Calu3 (cell line): ENCODE data around the gene TEAD1. TPM values are rescaled to one million over a fixed set of nuclear protein-coding genes. Genes with fewer than 3 reads are reported as not detected.

ENCODE experiments used
- BruUV-seq: library from RNA; stranded (reverse); fragments of 400-500 nt; replicated peaks from 2 replicates; lab custom pipeline; 2021; lab: Mats Ljungman, UMichigan
- CTCF ChIA-PET: fragments of 300-600 bp; sonication (Branson Sonifier 250); formaldehyde crosslinking; loops from one replicate; lab custom pipeline; 2022; ENCODE audit warnings: antibody characterized with exemption; lab: Charles Lee
- DNase-seq: peaks from one replicate; pipeline ENCODE4 v3.0.0; 2022
- H3K27ac Mint-ChIP-seq: one replicate; pipeline ENCODE4 v1.8.0; 2022; ENCODE audit warnings: mixed read lengths; ENCODE audit not compliant: unreplicated experiment
- H3K27me3 Mint-ChIP-seq: one replicate; pipeline ENCODE4 v1.8.0; 2022; ENCODE audit warnings: mixed read lengths; ENCODE audit not compliant: unreplicated experiment
- H3K36me3 Mint-ChIP-seq: one replicate; pipeline ENCODE4 v1.8.0; 2022; ENCODE audit warnings: mild to moderate bottlenecking, moderate library complexity, mixed read lengths; ENCODE audit not compliant: insufficient read depth, unreplicated experiment
- H3K4me1 Mint-ChIP-seq: one replicate; pipeline ENCODE4 v1.8.0; 2022; ENCODE audit warnings: mild to moderate bottlenecking, low read depth, mixed read lengths; ENCODE audit not compliant: unreplicated experiment
- H3K4me3 Mint-ChIP-seq: one replicate; pipeline ENCODE4 v1.8.0; 2022; ENCODE audit warnings: mild to moderate bottlenecking, low read depth, moderate library complexity, mixed read lengths; ENCODE audit not compliant: unreplicated experiment
- H3K9me3 Mint-ChIP-seq: one replicate; pipeline ENCODE4 v1.8.0; 2022; ENCODE audit warnings: low read depth, mixed read lengths; ENCODE audit not compliant: unreplicated experiment
- intact Hi-C: fragments of 100-400 bp; cut with micrococcal nuclease; formaldehyde crosslinking; loops from one replicate; pipeline ENCODE4 v1.10.0; 2022; ENCODE audit not compliant: unreplicated experiment
- total RNA-seq: library from RNA; stranded (reverse); gene quantifications from 2 replicates; pipeline ENCODE4 v1.2.3, GENCODE V29; 2022
- TF ChIP-seq, protein P1 (sequence below): fragments of 200-600 bp; IDR thresholded peaks from one replicate; pipeline ENCODE4 v1.8.0; 2022; ENCODE audit warnings: antibody characterized with exemption; ENCODE audit not compliant: unreplicated experiment

The TEAD1 gene
- total RNA-seq, 1 experiment from 2014 or later, result 104 TPM

DNA sequence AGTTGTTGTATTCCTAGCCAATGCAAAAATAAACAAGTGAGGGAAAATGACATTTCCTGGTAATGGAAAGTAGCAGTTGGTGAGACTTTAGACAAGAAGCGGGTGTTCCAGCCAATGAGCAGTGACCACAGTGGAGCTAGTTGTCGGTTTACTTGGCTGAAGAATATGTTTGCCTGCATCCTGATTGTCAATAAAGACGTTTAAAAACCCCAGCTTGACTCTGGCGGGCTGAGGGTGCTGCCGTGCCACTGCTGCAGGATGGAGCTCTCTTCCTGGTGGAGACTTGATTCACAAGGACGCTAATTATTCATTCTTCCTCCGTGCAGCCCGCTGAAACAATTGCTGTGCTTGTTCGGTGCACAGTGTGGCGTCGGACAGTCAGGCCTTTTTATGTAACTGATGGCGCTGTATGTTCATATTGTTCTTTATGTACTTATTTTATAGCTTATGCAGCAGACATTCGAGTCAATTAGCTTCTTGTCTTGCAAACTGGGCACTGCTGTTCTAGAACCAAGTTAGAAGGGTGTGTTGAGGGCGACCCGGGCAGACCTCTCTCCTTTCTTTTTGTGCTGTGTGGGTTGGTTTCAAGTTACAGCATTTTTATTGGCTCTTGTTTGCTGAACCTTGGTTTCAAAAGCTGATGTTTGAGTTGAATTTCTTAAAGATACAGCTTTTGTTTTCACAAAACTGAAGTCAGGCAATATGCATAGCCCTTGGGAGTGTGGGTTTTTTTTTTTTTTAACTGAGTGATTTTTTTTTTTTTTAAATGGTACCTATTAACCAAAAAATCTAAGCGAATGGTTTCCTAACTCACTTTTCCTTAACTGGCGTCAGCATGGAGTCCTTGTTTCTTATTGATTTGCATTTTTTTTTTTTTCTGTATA lies 153.9 kb downstream of the TEAD1 start:
- Mint-ChIP-seq H3K9me3 (no peaks in the 10 kb centered on the region), H3K4me3 (peak overlapping the region; percentile 79), H3K36me3 (peaks cover 19% of the 10 kb centered on the region), H3K4me1 (peaks cover 67% of the 10 kb centered on the region), H3K27ac (peak overlapping the region; percentile 89), H3K27me3 (no peaks in the 10 kb centered on the region)
- DNase-seq, result peak; percentile 47
- intact Hi-C loops, result loop anchor here (1.0 to 5.0 kb wide), 2 partner anchors 26 to 59 kb away; no protein-coding TSS in a partner anchor
- no TSS peak for BruUV-seq
- CTCF ChIA-PET, result interaction anchor here (0.7 to 2.7 kb wide), 12 partner anchors 13 to 229 kb away, joined by 3 to 13 read pairs (median 6); no protein-coding TSS in a partner anchor
- TF ChIP-seq, protein P1, sequence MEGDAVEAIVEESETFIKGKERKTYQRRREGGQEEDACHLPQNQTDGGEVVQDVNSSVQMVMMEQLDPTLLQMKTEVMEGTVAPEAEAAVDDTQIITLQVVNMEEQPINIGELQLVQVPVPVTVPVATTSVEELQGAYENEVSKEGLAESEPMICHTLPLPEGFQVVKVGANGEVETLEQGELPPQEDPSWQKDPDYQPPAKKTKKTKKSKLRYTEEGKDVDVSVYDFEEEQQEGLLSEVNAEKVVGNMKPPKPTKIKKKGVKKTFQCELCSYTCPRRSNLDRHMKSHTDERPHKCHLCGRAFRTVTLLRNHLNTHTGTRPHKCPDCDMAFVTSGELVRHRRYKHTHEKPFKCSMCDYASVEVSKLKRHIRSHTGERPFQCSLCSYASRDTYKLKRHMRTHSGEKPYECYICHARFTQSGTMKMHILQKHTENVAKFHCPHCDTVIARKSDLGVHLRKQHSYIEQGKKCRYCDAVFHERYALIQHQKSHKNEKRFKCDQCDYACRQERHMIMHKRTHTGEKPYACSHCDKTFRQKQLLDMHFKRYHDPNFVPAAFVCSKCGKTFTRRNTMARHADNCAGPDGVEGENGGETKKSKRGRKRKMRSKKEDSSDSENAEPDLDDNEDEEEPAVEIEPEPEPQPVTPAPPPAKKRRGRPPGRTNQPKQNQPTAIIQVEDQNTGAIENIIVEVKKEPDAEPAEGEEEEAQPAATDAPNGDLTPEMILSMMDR, result no peak

DNA sequence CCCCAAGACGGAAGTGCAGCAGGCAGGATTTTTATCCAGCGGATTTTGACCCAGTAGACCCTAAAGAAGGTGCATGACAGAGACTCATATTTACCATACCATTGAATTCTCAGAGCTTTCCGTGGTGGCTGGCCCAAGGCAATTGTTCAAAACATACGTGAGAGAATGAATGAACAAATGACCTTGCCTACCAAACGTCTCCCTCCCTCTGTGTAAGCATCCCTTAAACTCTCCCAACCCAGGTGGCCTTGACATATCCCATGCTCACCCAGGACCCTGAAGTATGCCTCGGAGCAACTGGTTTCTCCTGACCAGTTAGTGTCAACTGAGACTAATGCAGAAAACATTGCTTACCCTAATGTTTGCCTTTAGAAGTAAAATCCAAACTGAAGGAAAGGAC lies 154.9 kb downstream of the TEAD1 start:
- Mint-ChIP-seq H3K9me3 (no peaks in the 10 kb centered on the region), H3K4me3 (peak overlapping the region; percentile 79), H3K36me3 (peaks cover 19% of the 10 kb centered on the region), H3K4me1 (peaks cover 77% of the 10 kb centered on the region), H3K27me3 (no peaks in the 10 kb centered on the region), H3K27ac (peak overlapping the region; percentile 89)
- CTCF ChIA-PET, result interaction anchor here (2.0 to 2.7 kb wide), 2 partner anchors 13 to 26 kb away, joined by 5 to 13 read pairs; no protein-coding TSS in a partner anchor
- DNase-seq, result no peak
- no TSS peak for BruUV-seq
- TF ChIP-seq, protein P1, result no peak
- intact Hi-C loops, result loop anchor here (5.0 kb wide), 1 partner anchor 58 kb away; no protein-coding TSS in a partner anchor

DNA sequence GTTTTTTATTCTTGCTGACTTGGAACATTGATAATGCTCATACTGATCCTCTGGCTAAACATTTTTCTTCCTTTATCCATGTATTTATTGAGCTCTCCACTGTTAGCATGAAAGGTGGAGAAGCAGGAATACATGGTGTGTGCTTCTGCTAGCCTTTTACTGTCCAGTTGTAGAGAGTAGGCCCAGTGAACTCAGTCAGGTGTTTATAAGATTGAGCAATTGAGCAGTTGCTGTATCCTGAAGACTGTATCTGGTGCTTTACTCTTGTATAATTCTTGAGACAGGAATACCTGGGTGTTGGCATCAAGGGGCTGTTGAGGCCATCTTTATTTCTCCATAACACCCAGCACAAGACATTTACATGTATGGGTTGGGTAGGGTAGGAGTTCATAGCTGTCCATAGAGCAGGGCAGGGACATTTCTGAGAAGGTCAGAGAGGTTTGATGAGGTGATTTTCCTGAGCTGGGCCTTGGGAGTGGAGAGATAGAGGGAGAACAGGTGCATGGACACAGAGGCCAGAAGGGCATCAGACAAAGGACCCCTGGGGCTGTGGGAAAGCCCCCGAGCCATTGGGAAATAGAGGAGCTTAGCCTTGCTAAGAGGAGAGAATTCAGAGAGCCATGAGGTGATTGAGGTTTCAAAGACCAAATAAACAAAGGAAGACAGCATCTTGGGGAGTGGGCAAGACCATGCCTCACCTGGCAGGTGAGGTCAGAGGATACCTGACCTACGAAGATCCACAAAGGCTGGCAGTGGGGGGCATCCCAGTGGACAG lies 155.5 kb downstream of the TEAD1 start:
- no TSS peak for BruUV-seq
- CTCF ChIA-PET, result interaction anchor here (0.6 to 2.7 kb wide), 3 partner anchors 12 to 27 kb away, joined by 3 to 13 read pairs (median 5); no protein-coding TSS in a partner anchor

More for the DNA sequence above, 155.5 kb downstream of the TEAD1 start:
- H3K9me3 Mint-ChIP-seq, result no peaks in the 10 kb centered on the region
- H3K4me3 Mint-ChIP-seq, result peak overlapping the region; percentile 79
- intact Hi-C loops, result loop anchor here (5.0 kb wide), 1 partner anchor 58 kb away; no protein-coding TSS in a partner anchor
- no peak for DNase-seq
- no peaks in the 10 kb centered on the region for H3K27me3 Mint-ChIP-seq
- peaks cover 79% of the 10 kb centered on the region for H3K4me1 Mint-ChIP-seq
- H3K27ac Mint-ChIP-seq, result peak overlapping the region; percentile 89
- H3K36me3 Mint-ChIP-seq, result peaks cover 19% of the 10 kb centered on the region
- TF ChIP-seq, protein P1, result no peak
